ENCODE results near the gene NEK6.
A peak's percentile ranks its signal among the peaks of the same experiment; 100 is the strongest.

The NEK6 gene

DNA sequence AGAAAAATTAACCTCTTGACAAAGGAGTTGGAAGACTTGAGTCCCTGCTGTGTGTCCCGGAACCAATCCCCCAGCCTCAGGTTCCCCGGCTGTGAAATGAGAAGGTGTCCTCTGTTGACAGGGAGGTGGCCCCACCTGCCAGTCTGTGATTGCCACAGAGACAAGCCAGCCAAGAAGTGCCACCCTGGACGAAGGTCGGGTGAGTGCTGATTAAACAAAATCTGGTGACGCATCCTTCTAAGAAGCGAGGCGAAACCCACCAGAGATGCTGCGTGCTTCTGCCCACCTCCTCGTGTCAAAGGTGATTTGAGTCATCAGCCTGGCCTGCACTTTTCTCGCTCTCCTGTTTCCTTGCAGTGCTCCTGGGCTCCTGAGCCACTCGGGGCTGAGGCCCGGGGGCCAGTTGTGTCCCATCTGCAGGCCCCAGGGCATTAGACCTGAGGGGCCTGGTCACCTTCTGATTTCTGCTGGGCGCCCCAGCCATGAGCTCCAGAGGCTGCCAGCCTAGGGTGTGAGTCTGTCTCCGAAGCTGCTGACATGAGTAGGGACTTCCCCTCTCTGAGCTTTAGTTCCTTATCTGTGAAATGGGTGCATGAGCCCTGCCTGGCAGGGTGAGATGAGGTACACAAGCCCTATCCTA is 28.7 kb downstream of the NEK6 start:
- DNase-seq (ENCODE audit: low read depth) = peak; percentile 88
- peak overlapping the region; percentile 54 for H3K4me3 ChIP-seq (ENCODE audit: low read depth, low read length)
- TF ChIP-seq, protein P1, sequence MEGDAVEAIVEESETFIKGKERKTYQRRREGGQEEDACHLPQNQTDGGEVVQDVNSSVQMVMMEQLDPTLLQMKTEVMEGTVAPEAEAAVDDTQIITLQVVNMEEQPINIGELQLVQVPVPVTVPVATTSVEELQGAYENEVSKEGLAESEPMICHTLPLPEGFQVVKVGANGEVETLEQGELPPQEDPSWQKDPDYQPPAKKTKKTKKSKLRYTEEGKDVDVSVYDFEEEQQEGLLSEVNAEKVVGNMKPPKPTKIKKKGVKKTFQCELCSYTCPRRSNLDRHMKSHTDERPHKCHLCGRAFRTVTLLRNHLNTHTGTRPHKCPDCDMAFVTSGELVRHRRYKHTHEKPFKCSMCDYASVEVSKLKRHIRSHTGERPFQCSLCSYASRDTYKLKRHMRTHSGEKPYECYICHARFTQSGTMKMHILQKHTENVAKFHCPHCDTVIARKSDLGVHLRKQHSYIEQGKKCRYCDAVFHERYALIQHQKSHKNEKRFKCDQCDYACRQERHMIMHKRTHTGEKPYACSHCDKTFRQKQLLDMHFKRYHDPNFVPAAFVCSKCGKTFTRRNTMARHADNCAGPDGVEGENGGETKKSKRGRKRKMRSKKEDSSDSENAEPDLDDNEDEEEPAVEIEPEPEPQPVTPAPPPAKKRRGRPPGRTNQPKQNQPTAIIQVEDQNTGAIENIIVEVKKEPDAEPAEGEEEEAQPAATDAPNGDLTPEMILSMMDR (IDR thresholded peaks at IDR 0.05; ENCODE audit: insufficient read depth, low read depth, low read length, missing control alignments) = no peak

DNA sequence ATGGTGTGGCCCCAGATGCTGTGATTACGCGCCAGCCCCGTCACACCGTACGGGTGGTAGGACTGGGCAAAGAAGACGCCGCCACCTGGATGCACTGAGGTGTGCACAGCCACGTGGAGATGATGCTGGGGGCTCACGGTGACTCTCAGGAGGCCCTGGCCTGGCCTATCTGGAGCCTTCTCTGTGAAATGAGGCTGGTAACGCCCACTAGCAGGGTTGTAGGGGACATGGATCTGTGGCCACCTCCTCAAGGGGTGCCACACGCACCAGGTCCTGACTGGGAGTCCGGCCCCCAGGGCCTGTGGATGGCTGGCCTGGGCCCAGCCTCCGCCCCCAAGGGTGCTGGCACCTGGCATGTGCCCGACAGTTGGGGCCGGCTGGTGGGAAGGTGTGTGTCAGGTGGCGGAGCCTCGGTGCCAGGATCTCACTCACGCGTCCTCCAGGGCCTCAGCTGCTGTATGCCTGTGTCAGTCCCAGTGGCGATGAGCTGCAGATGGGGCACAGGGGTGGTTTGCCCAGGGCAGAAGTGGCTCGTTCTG is 32.4 kb downstream of the NEK6 start:
- TF ChIP-seq, protein P1 (IDR thresholded peaks at IDR 0.05; ENCODE audit: insufficient read depth, low read depth, low read length, missing control alignments) = peak; percentile 15
- DNase-seq (ENCODE audit: low read depth) = peak; percentile 74
- H3K4me3 ChIP-seq (ENCODE audit: low read depth, low read length) = peak overlapping the region; percentile 45

DNA sequence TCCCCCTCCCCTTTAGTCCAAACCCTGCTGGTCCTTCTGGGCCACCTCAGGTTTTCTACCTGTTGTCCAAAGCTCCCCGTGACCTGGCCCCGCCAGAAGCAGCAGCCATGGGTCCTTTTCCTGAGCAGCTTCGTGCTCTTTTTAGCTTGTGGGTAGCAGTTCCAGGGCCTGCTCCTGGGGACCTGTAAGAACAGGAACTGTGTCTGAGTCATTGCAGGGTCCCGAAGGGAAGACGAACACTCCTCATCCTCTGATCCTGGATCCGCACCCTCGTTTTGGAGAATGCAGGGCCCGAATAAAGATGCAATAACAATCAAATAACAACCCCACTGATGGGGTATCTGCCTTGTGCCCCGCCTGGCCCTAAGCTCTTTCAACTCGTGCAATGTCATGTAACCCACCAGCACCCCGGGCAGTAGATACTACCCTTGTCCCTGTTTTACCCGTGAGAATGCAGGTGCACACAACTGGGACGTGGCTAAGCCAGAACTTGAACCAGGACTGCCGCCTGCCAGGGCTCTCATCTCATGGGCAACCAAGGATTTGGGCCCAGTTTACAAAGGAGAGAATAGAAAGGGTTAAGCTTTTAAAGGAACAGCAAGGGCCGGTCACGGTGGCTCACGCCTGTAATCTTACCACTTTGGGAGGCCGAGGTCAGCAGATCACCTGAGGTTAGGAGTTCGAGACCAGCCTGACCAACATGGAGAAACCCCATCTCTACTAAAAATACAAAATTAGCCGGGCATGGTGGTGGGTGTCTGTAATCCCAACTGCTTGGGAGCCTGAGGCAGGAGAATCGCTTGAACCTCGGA is 33.2 kb downstream of the NEK6 start:
- H3K4me3 ChIP-seq (ENCODE audit: low read depth, low read length) = peak overlapping the region; percentile 45
- DNase-seq (ENCODE audit: low read depth) = peak; percentile 79
- TF ChIP-seq, protein P1 (IDR thresholded peaks at IDR 0.05; ENCODE audit: insufficient read depth, low read depth, low read length, missing control alignments) = no peak

DNA sequence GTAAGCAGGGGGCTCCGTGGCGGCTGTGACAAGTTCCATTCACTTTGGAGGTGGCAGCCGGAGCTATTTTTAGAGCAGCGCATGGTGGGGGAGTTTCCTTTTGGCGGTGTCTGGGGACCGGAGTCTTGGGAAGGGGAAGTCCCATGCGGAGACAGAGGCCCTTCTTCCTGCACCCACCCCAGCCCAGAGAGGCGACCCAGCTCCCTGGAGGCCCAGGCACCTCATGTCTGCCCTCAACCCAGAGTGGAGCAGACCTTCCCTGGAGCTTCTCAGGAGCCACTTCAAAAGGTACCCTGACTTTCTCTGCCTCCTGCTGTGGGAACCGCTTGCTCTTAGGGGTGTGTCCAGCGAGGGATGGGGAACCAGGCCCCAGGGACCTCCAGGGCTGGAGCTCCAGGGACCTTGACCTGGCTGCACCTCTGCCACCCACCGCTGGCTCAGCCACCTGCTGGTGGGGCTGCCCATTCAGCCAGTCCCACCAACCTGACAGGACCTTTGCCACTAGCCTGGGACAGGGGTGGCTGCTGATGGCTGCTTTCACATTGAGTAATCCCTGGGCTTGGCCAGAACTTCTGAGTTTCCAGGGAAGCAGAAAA is 34.1 kb downstream of the NEK6 start:
- TF ChIP-seq, protein P1 (IDR thresholded peaks at IDR 0.05; ENCODE audit: insufficient read depth, low read depth, low read length, missing control alignments) = peak; percentile 24
- H3K4me3 ChIP-seq (ENCODE audit: low read depth, low read length) = peak overlapping the region; percentile 45
- peak; percentile 89 for DNase-seq (ENCODE audit: low read depth)

DNA sequence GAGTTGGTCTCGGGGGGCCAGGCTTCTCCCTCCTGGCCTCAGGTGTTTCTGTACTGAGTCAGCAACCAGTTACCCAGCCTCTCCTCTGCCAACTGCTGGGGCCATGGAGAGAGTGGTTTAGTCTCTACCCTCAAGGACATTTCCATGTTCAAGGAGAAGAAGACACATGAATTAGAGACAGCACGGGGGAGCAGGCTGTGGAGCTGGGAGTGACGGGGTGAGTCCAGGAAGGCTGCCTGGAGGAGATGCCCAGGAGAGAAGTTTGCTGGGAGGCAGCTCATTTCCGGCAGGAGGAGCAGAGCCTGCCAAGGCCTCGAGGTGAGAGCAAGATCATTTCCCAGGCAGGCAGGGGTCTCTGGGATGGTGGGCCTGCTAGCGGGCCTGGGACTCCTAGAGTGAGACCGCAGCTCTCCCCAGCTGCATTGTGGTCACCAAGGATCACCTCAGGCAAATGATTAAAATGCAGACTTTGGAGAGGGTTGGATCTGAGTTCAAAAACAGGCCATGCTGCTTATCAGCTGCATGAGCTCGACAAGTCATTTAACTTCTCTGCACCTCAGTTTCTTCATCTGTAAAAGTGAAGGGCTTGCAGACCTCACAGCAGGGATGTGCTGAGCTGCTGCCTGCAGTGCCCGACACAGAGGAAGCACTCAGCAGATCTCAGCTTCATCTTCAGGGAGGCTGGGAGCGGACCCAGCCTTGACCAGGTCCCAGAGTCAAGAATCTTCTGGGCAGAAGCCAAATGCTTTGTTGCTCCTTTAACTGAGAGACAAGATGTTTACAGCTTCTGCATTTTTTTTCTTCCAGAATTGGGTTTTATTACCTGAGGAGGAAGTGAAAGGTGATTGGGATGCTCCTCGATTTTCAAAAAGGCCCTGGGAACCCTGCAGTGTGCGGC is 35.2 kb downstream of the NEK6 start:
- peak overlapping the region; percentile 45 for H3K4me3 ChIP-seq (ENCODE audit: low read depth, low read length)
- DNase-seq (ENCODE audit: low read depth) = no peak
- TF ChIP-seq, protein P1 (IDR thresholded peaks at IDR 0.05; ENCODE audit: insufficient read depth, low read depth, low read length, missing control alignments) = no peak

Measured in GM12865 (cell line).